GM21619 (cell line): Measurements from ENCODE around the gene SENP5.
"Not testable (repeated sequence)": the region's sequence is repeated elsewhere in the genome, so short reads cannot be mapped to it uniquely, and the experiment has no call there.

ENCODE experiments used
- ATAC-seq: cut with Tn5 transposase; IDR thresholded peaks from one replicate; pipeline ENCODE4 v1.9.1; 2021; ENCODE audit not compliant: unreplicated experiment

SENP5 gene

DNA sequence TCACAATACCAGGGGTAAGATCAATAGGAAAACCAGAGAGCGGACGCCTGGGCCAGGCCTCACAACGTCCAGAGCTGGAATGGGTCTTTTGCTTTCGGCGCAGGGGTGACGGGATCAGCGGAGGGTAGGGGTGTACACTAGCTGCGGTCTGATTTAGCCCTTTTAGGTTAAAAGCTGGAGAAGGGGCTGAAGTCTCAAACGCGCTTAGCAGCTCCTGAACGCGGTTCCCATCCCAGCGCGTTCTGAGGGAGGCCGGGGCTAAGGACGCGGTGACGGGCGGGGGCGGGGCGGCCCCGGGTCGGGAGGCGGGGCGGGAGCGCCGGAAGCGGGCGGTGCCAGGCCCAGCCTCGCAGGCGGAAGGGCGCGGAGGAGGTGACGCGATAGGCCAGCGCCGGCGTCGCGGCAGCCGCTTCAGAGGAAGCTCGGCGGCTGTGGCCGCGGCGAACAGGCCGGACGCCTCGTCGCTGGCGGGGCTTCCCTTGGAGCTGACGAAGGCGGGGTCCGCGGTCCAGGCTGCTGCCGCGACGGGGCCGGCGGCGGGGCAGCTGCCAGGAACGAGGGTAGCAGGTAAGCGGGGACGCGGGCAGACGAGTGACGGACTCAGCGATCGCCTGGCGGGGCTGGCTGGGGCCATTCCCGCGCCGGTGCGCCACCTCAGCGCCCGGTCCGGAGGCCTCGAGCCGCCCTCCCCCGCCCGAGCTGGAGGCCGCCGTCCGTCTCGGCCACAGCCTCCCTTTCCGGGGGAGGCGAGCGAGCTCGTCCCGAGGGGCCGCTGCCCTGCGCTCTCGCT is at the start of gene SENP5:
SENP5 (plus strand) TSS at position 414 of the 790 bp plus-strand sequence. CDS start 17,262 bp downstream, outside the sequence.
- ATAC-seq = peak; percentile 86

- no peak for ATAC-seq
Observed at GRCh38 chr3:196821806-196822355, 45.8 kb upstream of the SENP5 start.

DNA sequence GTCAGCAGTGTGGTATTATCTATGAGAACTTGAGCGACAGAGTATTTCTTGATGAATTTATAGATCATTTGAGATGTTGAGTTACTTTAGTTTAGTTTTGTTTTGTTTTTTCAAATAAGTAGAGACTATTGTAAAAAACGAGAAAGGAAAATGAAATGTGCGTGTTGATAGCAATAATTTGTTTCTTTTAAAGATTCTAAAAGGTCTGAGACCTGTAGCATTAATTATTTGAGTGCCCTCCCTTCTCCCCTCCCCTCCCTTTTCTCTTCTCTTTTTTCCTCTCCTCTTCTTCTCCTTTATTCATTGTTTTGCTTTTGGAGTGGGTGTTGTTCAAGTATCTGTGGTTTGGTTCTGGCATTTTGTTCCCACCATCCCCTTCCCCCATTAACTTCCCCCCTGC is 38.1 kb upstream of the SENP5 start:
- ATAC-seq = not testable (repeated sequence)

DNA sequence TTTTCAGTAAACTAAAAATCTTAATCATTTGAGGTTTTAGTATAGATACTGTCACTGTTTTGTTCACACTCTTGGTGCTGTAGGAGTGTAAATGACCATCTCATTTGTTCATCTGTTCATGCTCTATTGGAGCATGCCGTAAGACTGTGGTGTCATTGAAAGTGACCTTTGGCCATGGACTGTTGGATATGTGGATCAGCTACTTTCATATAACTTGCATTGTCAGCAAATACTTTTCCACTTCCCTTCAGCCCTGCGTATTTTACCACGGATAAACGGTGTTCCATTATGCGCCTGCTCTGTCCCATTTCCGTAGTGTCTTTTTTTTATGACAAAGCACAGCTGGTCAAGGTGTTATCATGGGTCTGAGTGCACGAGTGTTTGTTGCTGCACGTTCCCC is 32.6 kb upstream of the SENP5 start:
- no peak for ATAC-seq

GRCh38 chr3:196836626-196837025 is 31.1 kb upstream of the SENP5 start:
- not testable (repeated sequence) for ATAC-seq

GRCh38 chr3:196837819-196838420 is 29.8 kb upstream of the SENP5 start:
- no peak for ATAC-seq

- ATAC-seq = not testable (repeated sequence)
Observed at GRCh38 chr3:196839351-196839750, 28.4 kb upstream of the SENP5 start.

DNA sequence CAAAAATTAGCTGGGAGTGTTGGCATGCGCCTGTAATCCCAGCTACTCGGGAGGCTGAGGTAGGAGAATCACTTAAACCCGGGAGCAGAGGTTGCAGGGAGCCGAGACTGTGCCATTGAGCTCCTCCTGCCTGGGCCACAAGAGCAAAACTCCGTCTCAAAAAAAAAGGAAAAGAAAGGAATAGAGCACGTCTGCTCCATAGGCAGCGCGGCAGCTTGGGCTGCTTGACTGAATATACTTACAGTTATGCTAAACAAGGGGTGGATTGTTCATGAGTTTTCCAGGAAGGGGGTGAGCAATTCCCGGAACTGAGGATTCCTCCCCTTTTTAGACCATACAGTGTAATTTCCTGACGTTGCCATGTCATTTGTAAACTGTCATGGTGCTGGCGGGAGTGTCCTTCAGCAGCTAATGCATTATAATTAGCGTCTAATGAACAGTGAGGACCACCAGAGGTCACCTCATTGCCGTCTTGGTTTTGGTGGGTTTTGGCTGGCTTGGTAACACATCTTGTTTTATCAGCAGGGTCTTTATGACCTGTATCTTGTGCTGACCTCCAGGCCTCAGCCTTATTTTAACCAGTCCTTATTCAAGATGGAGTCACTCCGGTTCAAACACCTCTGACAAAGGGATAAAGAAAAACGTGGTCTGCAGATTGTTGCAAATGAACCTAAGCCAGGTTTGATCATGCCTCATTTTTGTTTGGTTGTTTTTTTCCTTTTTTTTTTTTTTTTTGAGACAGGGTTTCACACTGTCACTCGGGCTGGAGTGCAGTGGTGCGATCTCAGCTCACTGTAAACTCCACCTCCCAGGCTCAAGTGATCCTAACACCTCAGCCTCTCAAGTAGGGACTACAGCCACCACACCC is 24.9 kb upstream of the SENP5 start:
- no peak for ATAC-seq

DNA sequence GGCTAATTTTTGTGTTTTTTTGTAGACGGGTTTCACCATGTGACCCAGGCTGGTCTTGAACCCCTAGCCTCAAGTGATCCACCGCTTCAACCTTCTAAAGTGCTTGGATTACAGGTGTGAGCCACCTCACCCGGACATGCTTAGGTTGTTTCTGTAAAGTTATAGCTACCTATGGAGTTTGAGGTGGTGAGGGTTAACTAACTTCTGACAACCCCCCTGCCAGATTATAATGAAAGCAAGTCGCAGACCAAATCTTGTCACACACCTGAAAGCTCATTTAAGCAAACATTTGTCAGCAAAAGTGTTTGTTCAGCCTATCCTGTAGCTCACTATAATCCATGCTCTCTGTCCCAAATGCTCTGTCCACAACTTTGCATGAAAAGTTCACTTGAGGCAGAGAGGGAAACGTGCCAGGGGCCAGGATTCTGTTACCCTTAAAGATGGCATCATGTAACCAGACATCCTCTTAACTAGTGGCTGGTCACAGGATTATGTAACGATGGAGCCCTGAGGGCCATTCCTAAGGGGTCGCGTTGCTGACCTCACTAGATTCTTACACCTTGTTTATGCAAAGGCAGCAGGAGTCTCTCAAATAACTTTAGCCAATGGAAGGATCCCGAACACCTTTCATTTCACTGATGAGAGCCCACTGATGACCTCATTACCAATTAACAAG is 24.1 kb upstream of the SENP5 start:
- no peak for ATAC-seq

- not testable (repeated sequence) for ATAC-seq
Observed at GRCh38 chr3:196844235-196845219, 23.2 kb upstream of the SENP5 start.

DNA sequence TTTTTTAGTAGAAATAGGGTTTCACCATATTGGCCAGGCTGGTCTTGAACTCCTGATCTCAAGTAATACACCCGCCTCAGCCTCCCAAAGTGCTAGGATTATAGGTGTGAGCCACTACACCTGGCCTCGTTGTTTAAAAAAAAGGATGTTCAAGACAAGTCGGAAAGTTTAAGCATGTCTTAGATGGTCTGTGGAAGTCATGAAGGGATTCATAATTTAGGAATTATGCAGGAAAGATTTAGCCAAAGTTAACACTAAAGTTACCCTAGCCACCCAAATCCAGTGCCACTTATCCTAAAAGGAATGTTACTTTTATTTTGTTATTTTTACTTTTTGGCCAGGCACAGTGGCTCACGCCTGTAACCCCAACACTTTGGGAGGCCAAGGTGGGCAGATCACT is 19.3 kb upstream of the SENP5 start:
- ATAC-seq = not testable (repeated sequence)

DNA sequence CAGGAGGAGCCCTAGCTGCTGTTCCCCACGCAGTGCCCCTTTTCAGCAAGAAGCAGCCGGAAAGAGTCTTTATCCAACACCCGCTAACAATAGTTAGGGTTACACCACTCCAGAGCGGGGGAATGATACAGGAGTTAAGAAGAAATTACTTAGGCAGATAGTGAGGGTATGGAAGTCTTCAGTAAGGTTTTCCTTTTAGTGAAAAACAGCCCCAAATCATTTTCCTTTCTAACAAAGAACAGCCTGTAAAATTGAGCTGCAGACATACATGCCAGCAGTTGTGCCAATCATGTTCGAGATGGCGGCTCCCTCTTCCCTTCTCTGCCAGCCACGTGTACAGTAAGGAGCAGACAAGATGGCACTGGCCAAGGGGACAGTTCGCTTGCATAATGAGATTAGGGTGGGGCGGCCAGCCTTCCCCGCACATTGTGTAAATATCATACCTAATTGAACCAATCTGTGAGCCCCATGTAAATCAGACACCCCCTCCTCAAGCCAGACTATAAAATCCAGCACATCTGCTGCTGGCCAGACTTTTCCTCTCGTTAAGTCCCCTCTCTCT is 18.5 kb upstream of the SENP5 start:
- no peak for ATAC-seq

- not testable (repeated sequence) for ATAC-seq
Observed at GRCh38 chr3:196863000-196863399, 4.7 kb upstream of the SENP5 start.

GRCh38 chr3:196867155-196867506 is 589 bp upstream of the SENP5 start:
- no peak for ATAC-seq

- peak; percentile 26 for ATAC-seq
Observed at GRCh38 chr3:196868297-196868661, 559 bp downstream of the SENP5 start.

DNA sequence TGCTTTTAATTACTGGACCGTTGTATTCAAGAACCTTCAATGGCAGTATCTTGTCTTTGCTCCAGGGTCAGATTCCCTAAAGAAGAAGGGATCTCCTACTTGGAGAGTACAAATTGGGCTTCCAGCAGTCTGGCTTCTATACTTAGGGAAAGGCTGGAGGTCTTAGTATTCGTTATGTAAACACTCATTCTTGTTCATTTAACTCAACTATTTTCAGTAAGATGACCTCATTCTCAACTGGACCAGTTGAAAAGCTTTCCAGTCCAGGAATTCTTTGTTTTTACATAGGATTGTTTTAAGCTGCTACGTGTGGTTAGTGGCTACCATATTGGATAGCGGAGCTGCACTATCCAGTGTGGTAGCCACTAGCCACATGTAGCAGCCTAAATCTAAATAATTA is 4.6 kb downstream of the SENP5 start:
- ATAC-seq = no peak

- not testable (repeated sequence) for ATAC-seq
Observed at GRCh38 chr3:196874511-196875094, 6.9 kb downstream of the SENP5 start.

- ATAC-seq = no peak
Observed at GRCh38 chr3:196875258-196875657, 7.5 kb downstream of the SENP5 start.

DNA sequence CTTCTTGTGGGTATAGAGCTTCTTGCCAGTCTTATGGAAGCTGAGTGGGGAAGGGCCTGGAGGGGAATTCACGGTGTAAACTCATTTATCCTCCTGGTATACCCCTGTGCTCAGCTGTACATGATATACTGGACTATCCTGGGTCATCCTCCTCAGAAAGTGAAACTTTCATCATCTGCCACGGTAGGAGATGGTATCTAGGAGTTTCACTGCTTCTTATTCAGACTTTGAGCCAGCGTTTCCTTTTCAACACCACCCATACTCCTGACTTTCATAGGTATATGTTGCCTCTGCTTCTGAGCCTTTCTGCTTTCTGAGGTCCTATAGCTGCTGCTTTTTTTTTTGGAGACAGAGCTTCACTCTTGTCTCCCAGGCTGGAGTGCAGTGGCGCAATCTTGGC is 15.6 kb downstream of the SENP5 start:
- ATAC-seq = no peak
